T47D (cell line): ENCODE measurements around the gene FRG1.
"Not testable (repeated sequence)": the region's sequence is repeated elsewhere in the genome, so short reads cannot be mapped to it uniquely, and the experiment has no call there.

ENCODE experiments used
- DNase-seq, 2 experiments: peaks; one replicate each; pipeline versions ENCODE4 v3.0.0 to v3.0.0-alpha.2; 2011 to 2012; ENCODE audit warnings: low read depth in 1 of 2, low spot score in 1 of 2
- JUND ChIP-seq: IDR thresholded peaks from 2 replicates; pipeline ENCODE4 v1.6.1; 2012; ENCODE audit warnings: low read depth
- in situ Hi-C: cut with HindIII; loops from 2 replicates; pipeline ENCODE4 v1.10.0; 2016; ENCODE audit warnings: low sequenced_read_pairs, low pct_unique_long_range_greater_than_20kb

The FRG1 gene

GRCh38 chr4:189973646-189974045, 33.0 kb downstream of the FRG1 start:
- no peak for DNase-seq
- TF ChIP-seq JUND, result no peak
- in situ Hi-C loops, result no loop called here

- DNase-seq, result peak in 1 of 2 experiments; percentile 62
- TF ChIP-seq JUND, result no peak
- in situ Hi-C loops, result no loop called here
These were observed 33.4 kb downstream of the FRG1 start for GRCh38 chr4:189974056-189974455.

- no peak for DNase-seq
- in situ Hi-C loops, result no loop called here
- no peak for TF ChIP-seq JUND
These were observed 38.8 kb downstream of the FRG1 start for GRCh38 chr4:189979196-189980047.

GRCh38 chr4:189980292-189980691, 39.6 kb downstream of the FRG1 start:
- DNase-seq, in situ Hi-C loops: not testable (repeated sequence)

- DNase-seq, result no peak
- in situ Hi-C loops, result no loop called here
- no peak for TF ChIP-seq JUND
These were observed 41.3 kb downstream of the FRG1 start for GRCh38 chr4:189981970-189982369.

GRCh38 chr4:189983916-189984526, 43.3 kb downstream of the FRG1 start:
- DNase-seq, in situ Hi-C loops: not testable (repeated sequence)

- DNase-seq, in situ Hi-C loops: not testable (repeated sequence)
These were observed 44.0 kb downstream of the FRG1 start for GRCh38 chr4:189984661-189985060.

- in situ Hi-C loops, DNase-seq: not testable (repeated sequence)
These were observed 45.1 kb downstream of the FRG1 start for GRCh38 chr4:189985651-189986243.

- TF ChIP-seq JUND, result no peak
- DNase-seq, result peak in 1 of 2 experiments; percentile 61
- in situ Hi-C loops, result no loop called here
These were observed 48.3 kb downstream of the FRG1 start for GRCh38 chr4:189988877-189989431.

GRCh38 chr4:189989941-189990340, 49.3 kb downstream of the FRG1 start:
- DNase-seq, in situ Hi-C loops: not testable (repeated sequence)
